CD4-positive, alpha-beta memory T cell (primary cell): Measurements from ENCODE around the gene SOX13. TPM values are rescaled to one million over a fixed set of nuclear protein-coding genes. Genes with fewer than 3 reads are reported as not detected.

Source experiments
- CTCF ChIA-PET: fragments of 350-600 bp; sonication (Branson Sonifier 250); formaldehyde crosslinking; loops from one replicate; lab custom pipeline; 2021; ENCODE audit warnings: inconsistent platforms; ENCODE audit not compliant: partially characterized antibody; lab: Charles Lee
- POLR2A ChIA-PET: fragments of 350-600 bp; sonication (Branson Sonifier 250); formaldehyde crosslinking; loops from one replicate; lab custom pipeline; 2021; ENCODE audit not compliant: partially characterized antibody; lab: Charles Lee
- DNase-seq, 5 donors: peaks; one replicate each; pipeline versions ENCODE4 v3.0.0 to v3.0.0-alpha.2; 2020 to 2022; ENCODE audit warnings: mixed read lengths in 1 of 5
- H3K27ac ChIP-seq: one replicate; pipeline ENCODE4 v1.7.0; 2013; ENCODE audit warnings: low read depth, low read length
- H3K27me3 ChIP-seq: 2 replicates; pipeline ENCODE4 v1.7.0; 2013; ENCODE audit warnings: mild to moderate bottlenecking, low read length, moderate library complexity; ENCODE audit not compliant: insufficient read depth
- H3K36me3 ChIP-seq: 2 replicates; pipeline ENCODE4 v1.7.0; 2013; ENCODE audit warnings: mild to moderate bottlenecking, low read length, moderate library complexity; ENCODE audit not compliant: insufficient read depth
- H3K4me1 ChIP-seq: 2 replicates; pipeline ENCODE4 v1.7.0; 2013; ENCODE audit warnings: mild to moderate bottlenecking, low read length, moderate library complexity; ENCODE audit not compliant: insufficient read depth
- H3K4me3 ChIP-seq, 2 donors: one replicate each; pipeline ENCODE4 v1.7.0; 2013; ENCODE audit warnings: low read length in 2 of 2, mild to moderate bottlenecking in 1 of 2
- H3K9me3 ChIP-seq, 2 donors: one replicate each; pipeline ENCODE4 v1.7.0; 2013; ENCODE audit warnings: low read length in 2 of 2, control low read depth in 1 of 2; ENCODE audit not compliant: control insufficient read depth in 1 of 2
- H3K27ac Mint-ChIP-seq, 7 donors: one replicate each; pipeline ENCODE4 v1.8.0; 2020 to 2021; ENCODE audit warnings: mixed read lengths in 7 of 7, mild to moderate bottlenecking in 6 of 7, inconsistent platforms in 3 of 7, moderate library complexity in 3 of 7
- H3K27me3 Mint-ChIP-seq, 2 donors: one replicate each; pipeline ENCODE4 v1.8.0; 2020 to 2021; ENCODE audit warnings: mixed read lengths in 2 of 2
- H3K36me3 Mint-ChIP-seq, 2 donors: one replicate each; pipeline ENCODE4 v1.8.0; 2020 to 2021; ENCODE audit warnings: mixed read lengths in 2 of 2, inconsistent platforms in 1 of 2, mild to moderate bottlenecking in 1 of 2
- H3K4me1 Mint-ChIP-seq, 4 donors: one replicate each; pipeline ENCODE4 v1.8.0; 2020 to 2021; ENCODE audit warnings: mixed read lengths in 4 of 4, mild to moderate bottlenecking in 1 of 4
- H3K4me3 Mint-ChIP-seq, 8 donors: one replicate each; pipeline ENCODE4 v1.8.0; 2020 to 2021; ENCODE audit warnings: mixed read lengths in 8 of 8, mild to moderate bottlenecking in 7 of 8, moderate library complexity in 6 of 8, inconsistent platforms in 3 of 8
- H3K9me3 Mint-ChIP-seq, 8 donors: one replicate each; pipeline ENCODE4 v1.8.0; 2020 to 2021; ENCODE audit warnings: mixed read lengths in 8 of 8, mild to moderate bottlenecking in 5 of 8, inconsistent platforms in 3 of 8, moderate library complexity in 1 of 8
- intact Hi-C: fragments of 100-400 bp; cut with micrococcal nuclease; formaldehyde crosslinking; loops from one replicate; pipeline ENCODE4 v1.15.1; 2023
- polyA plus RNA-seq, 2 donors: library from polyadenylated mRNA; unstranded; fragments of 300-500 nt; fragmentation: Illumina TruSeq; gene quantifications; one replicate each; pipeline ENCODE4 v1.2.3, GENCODE V29; 2021
- total RNA-seq, 2 experiments: library from RNA; stranded (reverse); gene quantifications; one replicate each; pipeline ENCODE4 v1.2.3, GENCODE V29; 2021

Gene SOX13
- total and polyA plus RNA-seq, 4 experiments from 2014 or later, result 0.94 to 12.0 (median 6.0) TPM

GRCh38 chr1:204126386-204126785, 53.5 kb downstream of the SOX13 start:
- intact Hi-C loops, result loop anchor here (5.0 to 10.0 kb wide), 2 partner anchors 782 to 859 kb away; no protein-coding TSS in a partner anchor
- H3K4me3 Mint-ChIP-seq, result no peak overlapping the region
- peaks cover 0 to 2% (median 0%) of the 10 kb centered on the region in 8 donors for H3K9me3 Mint-ChIP-seq

GRCh38 chr1:204126956-204127355, 54.0 kb downstream of the SOX13 start:
- Histone ChIP-seq H3K27me3 (no peaks in the 10 kb centered on the region), H3K9me3 (no peaks in the 10 kb centered on the region), H3K36me3 (no peaks in the 10 kb centered on the region), H3K4me1 (peaks cover 9% of the 10 kb centered on the region), H3K27ac (no peak overlapping the region), H3K4me3 (no peak overlapping the region)
- CTCF ChIA-PET, result interaction anchor here (1.0 to 3.8 kb wide), 4 partner anchors 12 to 267 kb away, joined by 3 to 54 read pairs (median 34); partner anchors contain the start of gene SNRPE
- no peak for DNase-seq
- Mint-ChIP-seq H3K27me3 (peaks cover 0 to 1% of the 10 kb centered on the region in 2 donors), H3K36me3 (no peaks in the 10 kb centered on the region), H3K27ac (no peak overlapping the region), H3K4me3 (no peak overlapping the region), H3K4me1 (peaks cover 5 to 14% (median 10%) of the 10 kb centered on the region in 4 donors), H3K9me3 (peaks cover 0 to 2% (median 0%) of the 10 kb centered on the region in 8 donors)
- POLR2A ChIA-PET, result no interaction called here
- intact Hi-C loops, result loop anchor here (5.0 to 10.0 kb wide), 2 partner anchors 782 to 860 kb away; no protein-coding TSS in a partner anchor

More at GRCh38 chr1:204126386-204126785, 53.5 kb downstream of the SOX13 start:
- peak overlapping the region in 1 of 7 donors; percentile 36 for H3K27ac Mint-ChIP-seq
- Histone ChIP-seq H3K27ac (no peak overlapping the region), H3K9me3 (no peaks in the 10 kb centered on the region), H3K4me3 (no peak overlapping the region), H3K27me3 (no peaks in the 10 kb centered on the region), H3K36me3 (no peaks in the 10 kb centered on the region), H3K4me1 (peaks cover 9% of the 10 kb centered on the region)
- peaks cover 5 to 14% (median 10%) of the 10 kb centered on the region in 4 donors for H3K4me1 Mint-ChIP-seq
- no peaks in the 10 kb centered on the region for H3K36me3 Mint-ChIP-seq
- ChIA-PET CTCF (interaction anchor here (1.0 to 3.8 kb wide), 4 partner anchors 13 to 266 kb away, joined by 3 to 40 read pairs (median 16); partner anchors contain the start of gene SNRPE), POLR2A (no interaction called here)
- peaks cover 0 to 1% of the 10 kb centered on the region in 2 donors for H3K27me3 Mint-ChIP-seq
- no peak for DNase-seq

DNA sequence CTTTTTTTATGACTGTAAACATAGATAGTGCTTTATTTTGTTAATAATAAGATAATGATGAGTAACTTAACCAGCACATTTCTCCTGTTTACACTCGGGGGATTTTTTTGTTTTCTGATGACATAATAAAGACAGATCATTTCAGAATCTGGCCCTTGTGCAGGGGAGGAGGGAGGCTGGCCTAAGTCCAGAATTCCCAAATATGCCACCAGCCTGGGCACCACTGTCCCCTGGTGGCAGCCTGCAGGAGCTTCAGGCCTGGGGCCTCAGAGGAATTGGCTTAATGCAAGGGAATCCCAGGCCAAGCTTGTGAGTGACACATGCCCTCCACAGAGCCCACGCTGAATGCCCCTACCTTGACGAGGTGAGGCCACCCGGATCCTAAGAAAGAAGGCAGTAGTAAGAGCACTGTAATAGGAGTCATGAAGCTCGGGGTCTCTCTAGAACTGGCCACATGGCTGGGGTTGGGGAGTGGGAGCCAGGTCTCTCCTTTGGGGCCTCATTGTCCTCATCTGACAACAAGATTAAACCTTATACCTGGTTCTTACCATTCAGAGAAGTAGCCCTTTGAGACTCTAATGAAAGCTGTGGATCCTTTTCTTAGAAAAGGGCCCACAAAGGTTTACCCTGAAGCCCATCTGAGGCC, 54.8 kb downstream of the SOX13 start:
- intact Hi-C loops, result loop anchor here (5.0 to 10.0 kb wide), 2 partner anchors 783 to 860 kb away; no protein-coding TSS in a partner anchor
- no peak overlapping the region for H3K27ac ChIP-seq
- Mint-ChIP-seq H3K27me3 (peaks cover 0 to 1% of the 10 kb centered on the region in 2 donors), H3K4me3 (peak overlapping the region in 1 of 8 donors; percentile 43), H3K9me3 (peaks cover 0 to 2% (median 0%) of the 10 kb centered on the region in 8 donors), H3K4me1 (peaks cover 5 to 14% (median 10%) of the 10 kb centered on the region in 4 donors), H3K36me3 (no peaks in the 10 kb centered on the region), H3K27ac (peak overlapping the region in 3 of 7 donors; percentile 30 to 73 (median 68))
- no peaks in the 10 kb centered on the region for H3K9me3 ChIP-seq
- ChIA-PET CTCF (interaction anchor here (1.9 to 3.8 kb wide), 8 partner anchors 11 to 502 kb away, joined by 7 to 54 read pairs (median 18); partner anchors contain the start of genes ATP2B4 and SNRPE), POLR2A (interaction anchor here (1.5 kb wide), 1 partner anchor 623 kb away, joined by 4 read pairs; no protein-coding TSS in a partner anchor)
- peak in 1 of 5 donors; percentile 11 for DNase-seq
- no peaks in the 10 kb centered on the region for H3K36me3 ChIP-seq
- no peaks in the 10 kb centered on the region for H3K27me3 ChIP-seq
- no peak overlapping the region for H3K4me3 ChIP-seq
- H3K4me1 ChIP-seq, result peaks cover 9% of the 10 kb centered on the region

- no peaks in the 10 kb centered on the region for H3K27me3 ChIP-seq
- no peak for DNase-seq
- Mint-ChIP-seq H3K9me3 (peaks cover 0 to 3% (median 0%) of the 10 kb centered on the region in 8 donors), H3K4me1 (peaks cover 5 to 14% (median 10%) of the 10 kb centered on the region in 4 donors), H3K27ac (peak overlapping the region in 3 of 7 donors; percentile 27 to 68 (median 43)), H3K36me3 (no peaks in the 10 kb centered on the region), H3K4me3 (peak overlapping the region in 1 of 8 donors; percentile 36), H3K27me3 (peaks cover 0 to 1% of the 10 kb centered on the region in 2 donors)
- POLR2A ChIA-PET, result interaction anchor here (0.6 to 2.0 kb wide), 5 partner anchors 131 to 624 kb away, joined by 3 to 10 read pairs (median 4); partner anchors contain the start of gene SNRPE
- peaks cover 9% of the 10 kb centered on the region for H3K4me1 ChIP-seq
- no peak overlapping the region for H3K4me3 ChIP-seq
- H3K36me3 ChIP-seq, result no peaks in the 10 kb centered on the region
- intact Hi-C loops, result loop anchor here (5.0 to 10.0 kb wide), 2 partner anchors 784 to 861 kb away; no protein-coding TSS in a partner anchor
- H3K27ac ChIP-seq, result no peak overlapping the region
- CTCF ChIA-PET, result interaction anchor here (0.9 to 3.8 kb wide), 23 partner anchors 8 to 775 kb away, joined by 3 to 54 read pairs (median 5); partner anchors contain the start of genes ATP2B4 and SNRPE
- no peaks in the 10 kb centered on the region for H3K9me3 ChIP-seq
These were observed 55.6 kb downstream of the SOX13 start for GRCh38 chr1:204128464-204128963.

- peaks cover 0 to 3% (median 0%) of the 10 kb centered on the region in 8 donors for H3K9me3 Mint-ChIP-seq
- H3K36me3 Mint-ChIP-seq, result no peaks in the 10 kb centered on the region
- POLR2A ChIA-PET, result interaction anchor here (0.7 to 2.0 kb wide), 5 partner anchors 257 to 625 kb away, joined by 3 to 10 read pairs (median 4); partner anchors contain the start of gene SNRPE
- H3K4me3 Mint-ChIP-seq, result peak overlapping the region in 2 of 8 donors; percentile 36 to 46
- intact Hi-C loops, result loop anchor here (1.0 to 10.0 kb wide), 4 partner anchors 258 to 862 kb away; partner anchors contain the start of gene SNRPE
- CTCF ChIA-PET, result interaction anchor here (0.7 to 3.8 kb wide), 28 partner anchors 9 to 789 kb away, joined by 3 to 54 read pairs (median 4); partner anchors contain the start of genes ATP2B4 and SNRPE
- peaks cover 5 to 14% (median 10%) of the 10 kb centered on the region in 4 donors for H3K4me1 Mint-ChIP-seq
- peak overlapping the region in 4 of 7 donors; percentile 27 to 75 (median 44) for H3K27ac Mint-ChIP-seq
- Histone ChIP-seq H3K27me3 (no peaks in the 10 kb centered on the region), H3K9me3 (no peaks in the 10 kb centered on the region), H3K4me3 (no peak overlapping the region), H3K27ac (no peak overlapping the region), H3K4me1 (peaks cover 9% of the 10 kb centered on the region), H3K36me3 (no peaks in the 10 kb centered on the region)
- DNase-seq, result peak; percentile 55 to 65 (median 59)
- peaks cover 0 to 1% of the 10 kb centered on the region in 2 donors for H3K27me3 Mint-ChIP-seq
These were observed 56.3 kb downstream of the SOX13 start for GRCh38 chr1:204128964-204129896.

DNA sequence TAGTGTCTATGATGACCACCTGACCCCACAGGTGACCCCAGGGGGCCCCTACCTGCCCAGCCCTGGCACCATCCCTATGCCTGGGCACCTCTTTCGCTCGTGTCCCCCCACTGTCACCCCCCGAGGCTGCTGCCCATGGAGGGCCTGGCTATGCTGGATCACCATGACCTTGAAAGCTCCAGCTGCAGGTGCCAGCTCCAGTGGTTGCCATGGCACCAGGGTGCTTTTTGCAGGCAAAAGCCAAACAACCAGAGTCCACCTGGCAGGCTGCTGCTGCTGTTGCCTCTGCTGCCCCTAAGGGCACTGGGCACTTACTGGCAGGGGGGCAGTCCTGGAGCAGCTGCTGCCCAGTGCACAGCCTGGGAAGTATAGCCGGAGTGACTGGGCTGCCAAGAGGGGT, 57.3 kb downstream of the SOX13 start:
- Histone ChIP-seq H3K4me3 (no peak overlapping the region), H3K9me3 (no peaks in the 10 kb centered on the region), H3K27me3 (no peaks in the 10 kb centered on the region), H3K4me1 (peaks cover 9% of the 10 kb centered on the region), H3K36me3 (no peaks in the 10 kb centered on the region), H3K27ac (no peak overlapping the region)
- peaks cover 5 to 14% (median 10%) of the 10 kb centered on the region in 4 donors for H3K4me1 Mint-ChIP-seq
- intact Hi-C loops, result no loop called here
- no peak overlapping the region for H3K4me3 Mint-ChIP-seq
- no peak for DNase-seq
- ChIA-PET POLR2A (interaction anchor here (2.0 kb wide), 1 partner anchor 269 kb away, joined by 10 read pairs; the partner anchor contains the start of gene SNRPE), CTCF (interaction anchor here (0.7 to 3.8 kb wide), 6 partner anchors 59 to 677 kb away, joined by 3 to 54 read pairs (median 16); partner anchors contain the start of genes ATP2B4 and SNRPE)
- H3K27me3 Mint-ChIP-seq, result peaks cover 0 to 1% of the 10 kb centered on the region in 2 donors
- peak overlapping the region in 1 of 7 donors; percentile 50 for H3K27ac Mint-ChIP-seq
- H3K36me3 Mint-ChIP-seq, result no peaks in the 10 kb centered on the region
- H3K9me3 Mint-ChIP-seq, result peaks cover 0 to 3% (median 0%) of the 10 kb centered on the region in 8 donors
